Sigmoid colon (tissue), 4 donors: ENCODE data around the gene DERA.

Source experiments
- POLR2A ChIP-seq, 2 donors: fragments of 450-650 bp; IDR thresholded peaks; one replicate each; pipeline ENCODE4 v1.6.1; 2016; ENCODE audit warnings: antibody characterized with exemption in 2 of 2, mild to moderate bottlenecking in 2 of 2, moderate library complexity in 2 of 2
- POLR2AphosphoS5 ChIP-seq, 4 donors: sonication (generic); formaldehyde crosslinking; IDR thresholded peaks; one replicate each; pipeline ENCODE4 v1.6.1; 2017; ENCODE audit warnings: antibody characterized with exemption in 4 of 4
- TF ChIP-seq, protein P1 (sequence below), 4 experiments: fragments of 450-650 bp in 3 of 4; fragments of 200-600 bp in 1 of 4; IDR thresholded peaks; one replicate each; pipeline ENCODE4 v1.5.1; 2016 to 2019; ENCODE audit warnings: antibody characterized with exemption in 4 of 4, mild to moderate bottlenecking in 3 of 4, moderate library complexity in 2 of 4

GRCh38 chr12:15886372-15887042 is 24.6 kb upstream of the DERA start:
- TF ChIP-seq, protein P1, sequence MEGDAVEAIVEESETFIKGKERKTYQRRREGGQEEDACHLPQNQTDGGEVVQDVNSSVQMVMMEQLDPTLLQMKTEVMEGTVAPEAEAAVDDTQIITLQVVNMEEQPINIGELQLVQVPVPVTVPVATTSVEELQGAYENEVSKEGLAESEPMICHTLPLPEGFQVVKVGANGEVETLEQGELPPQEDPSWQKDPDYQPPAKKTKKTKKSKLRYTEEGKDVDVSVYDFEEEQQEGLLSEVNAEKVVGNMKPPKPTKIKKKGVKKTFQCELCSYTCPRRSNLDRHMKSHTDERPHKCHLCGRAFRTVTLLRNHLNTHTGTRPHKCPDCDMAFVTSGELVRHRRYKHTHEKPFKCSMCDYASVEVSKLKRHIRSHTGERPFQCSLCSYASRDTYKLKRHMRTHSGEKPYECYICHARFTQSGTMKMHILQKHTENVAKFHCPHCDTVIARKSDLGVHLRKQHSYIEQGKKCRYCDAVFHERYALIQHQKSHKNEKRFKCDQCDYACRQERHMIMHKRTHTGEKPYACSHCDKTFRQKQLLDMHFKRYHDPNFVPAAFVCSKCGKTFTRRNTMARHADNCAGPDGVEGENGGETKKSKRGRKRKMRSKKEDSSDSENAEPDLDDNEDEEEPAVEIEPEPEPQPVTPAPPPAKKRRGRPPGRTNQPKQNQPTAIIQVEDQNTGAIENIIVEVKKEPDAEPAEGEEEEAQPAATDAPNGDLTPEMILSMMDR (IDR thresholded peaks at IDR 0.05) = no peak
- TF ChIP-seq POLR2A (IDR thresholded peaks at IDR 0.05) = no peak
- no peak for TF ChIP-seq POLR2AphosphoS5 (IDR thresholded peaks at IDR 0.05)
